Measurements from ENCODE around the gene CEP162. TPM values are rescaled to one million over a fixed set of nuclear protein-coding genes. Genes with fewer than 3 reads are reported as not detected.

CEP162 gene
- total and polyA plus RNA-seq, 2 donors (not counting 1 experiment from before 2014, with no cell fraction given) = 3.7 to 7.4 TPM

DNA sequence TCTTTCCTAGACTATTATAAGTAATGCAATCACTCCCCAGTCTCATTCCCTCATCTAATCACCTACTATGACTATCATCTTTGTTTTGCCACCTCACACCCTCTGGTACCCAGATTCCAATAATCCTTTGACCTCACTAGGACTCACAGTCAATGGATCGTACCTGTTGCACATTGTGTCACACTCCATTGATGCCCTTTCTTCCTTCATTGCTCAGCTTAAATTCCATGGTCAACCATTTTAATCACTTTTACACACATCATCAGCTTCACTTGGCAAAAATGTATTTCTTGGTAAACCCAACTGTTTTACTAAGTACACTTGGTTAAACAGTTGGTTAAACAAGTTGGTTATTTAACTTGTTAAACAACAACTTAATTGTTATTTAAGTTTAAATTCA lies 44.0 kb downstream of the CEP162 start:
- TF ChIP-seq, protein P1, sequence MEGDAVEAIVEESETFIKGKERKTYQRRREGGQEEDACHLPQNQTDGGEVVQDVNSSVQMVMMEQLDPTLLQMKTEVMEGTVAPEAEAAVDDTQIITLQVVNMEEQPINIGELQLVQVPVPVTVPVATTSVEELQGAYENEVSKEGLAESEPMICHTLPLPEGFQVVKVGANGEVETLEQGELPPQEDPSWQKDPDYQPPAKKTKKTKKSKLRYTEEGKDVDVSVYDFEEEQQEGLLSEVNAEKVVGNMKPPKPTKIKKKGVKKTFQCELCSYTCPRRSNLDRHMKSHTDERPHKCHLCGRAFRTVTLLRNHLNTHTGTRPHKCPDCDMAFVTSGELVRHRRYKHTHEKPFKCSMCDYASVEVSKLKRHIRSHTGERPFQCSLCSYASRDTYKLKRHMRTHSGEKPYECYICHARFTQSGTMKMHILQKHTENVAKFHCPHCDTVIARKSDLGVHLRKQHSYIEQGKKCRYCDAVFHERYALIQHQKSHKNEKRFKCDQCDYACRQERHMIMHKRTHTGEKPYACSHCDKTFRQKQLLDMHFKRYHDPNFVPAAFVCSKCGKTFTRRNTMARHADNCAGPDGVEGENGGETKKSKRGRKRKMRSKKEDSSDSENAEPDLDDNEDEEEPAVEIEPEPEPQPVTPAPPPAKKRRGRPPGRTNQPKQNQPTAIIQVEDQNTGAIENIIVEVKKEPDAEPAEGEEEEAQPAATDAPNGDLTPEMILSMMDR (conservative IDR thresholded peaks at IDR 0.05 in 1 of 2, IDR thresholded peaks at IDR 0.05 in 1 of 2; ENCODE audit: low read depth in 1 of 2, low read length in 2 of 2) = no peak
- no peak for TF ChIP-seq EZH2 (IDR thresholded peaks at IDR 0.05; ENCODE audit: low read length, missing control alignments)
- Histone ChIP-seq H2AFZ (ENCODE audit: low read length) (no peak overlapping the region), H3K27me3 (ENCODE audit: control insufficient read depth, insufficient read depth, low read length) (no peaks in the 10 kb centered on the region), H4K20me1 (ENCODE audit: control insufficient read depth, extremely low read depth, insufficient read depth, low read length) (no peaks in the 10 kb centered on the region), H3K9me3 (ENCODE audit: control insufficient read depth, insufficient read depth, low read depth, low read length) (no peaks in the 10 kb centered on the region), H3K4me3 (replicated peaks in 1 of 4; ENCODE audit: control extremely low read depth in 1 of 4, insufficient read depth in 1 of 4, low read depth in 3 of 4, low read length in 4 of 4) (no peak overlapping the region), H3K9ac (ENCODE audit: insufficient read depth, low read length) (no peak overlapping the region), H3K4me2 (ENCODE audit: extremely low read depth, insufficient read depth, low read length) (no peak overlapping the region), H3K79me2 (ENCODE audit: control insufficient read depth, insufficient read depth, low read length) (no peaks in the 10 kb centered on the region), H3K27ac (ENCODE audit: insufficient read depth, low read length) (no peak overlapping the region), H3K4me1 (ENCODE audit: control insufficient read depth, extremely low read depth, insufficient read depth, low read length) (no peaks in the 10 kb centered on the region), H3K36me3 (ENCODE audit: control insufficient read depth, insufficient read depth, low read length) (no peaks in the 10 kb centered on the region)
- no peak for DNase-seq (ENCODE audit: low read depth in 2 of 2)

DNA sequence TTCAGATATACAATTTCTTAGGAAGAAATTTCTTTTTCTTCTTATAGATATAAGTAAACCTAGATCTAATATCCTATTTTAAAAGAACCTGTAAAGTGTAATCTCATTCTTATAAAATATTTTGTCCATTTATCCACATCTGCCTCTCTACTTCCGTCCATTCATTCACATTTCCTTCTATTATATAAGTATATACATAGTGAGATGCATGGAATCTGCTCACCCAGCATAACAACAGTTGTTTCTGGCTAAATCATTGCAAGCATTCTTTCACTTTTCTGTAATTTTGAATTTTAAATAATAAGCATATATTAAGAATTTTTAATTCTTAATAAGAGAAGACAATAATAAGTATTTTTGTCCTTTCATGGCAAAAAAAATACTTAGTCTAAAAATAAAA lies 45.4 kb downstream of the CEP162 start:
- Histone ChIP-seq H3K27ac (ENCODE audit: insufficient read depth, low read length) (no peak overlapping the region), H3K9me3 (ENCODE audit: control insufficient read depth, insufficient read depth, low read depth, low read length) (no peaks in the 10 kb centered on the region), H3K36me3 (ENCODE audit: control insufficient read depth, insufficient read depth, low read length) (no peaks in the 10 kb centered on the region), H3K4me3 (replicated peaks in 1 of 4; ENCODE audit: control extremely low read depth in 1 of 4, insufficient read depth in 1 of 4, low read depth in 3 of 4, low read length in 4 of 4) (no peak overlapping the region), H3K4me2 (ENCODE audit: extremely low read depth, insufficient read depth, low read length) (no peak overlapping the region), H3K79me2 (ENCODE audit: control insufficient read depth, insufficient read depth, low read length) (no peaks in the 10 kb centered on the region), H3K9ac (ENCODE audit: insufficient read depth, low read length) (no peak overlapping the region), H3K4me1 (ENCODE audit: control insufficient read depth, extremely low read depth, insufficient read depth, low read length) (no peaks in the 10 kb centered on the region), H3K27me3 (ENCODE audit: control insufficient read depth, insufficient read depth, low read length) (no peaks in the 10 kb centered on the region), H4K20me1 (ENCODE audit: control insufficient read depth, extremely low read depth, insufficient read depth, low read length) (no peaks in the 10 kb centered on the region), H2AFZ (ENCODE audit: low read length) (no peak overlapping the region)
- TF ChIP-seq, protein P1 (conservative IDR thresholded peaks at IDR 0.05 in 1 of 2, IDR thresholded peaks at IDR 0.05 in 1 of 2; ENCODE audit: low read depth in 1 of 2, low read length in 2 of 2) = no peak
- TF ChIP-seq EZH2 (IDR thresholded peaks at IDR 0.05; ENCODE audit: low read length, missing control alignments) = no peak
- no peak for DNase-seq (ENCODE audit: low read depth in 2 of 2)

DNA sequence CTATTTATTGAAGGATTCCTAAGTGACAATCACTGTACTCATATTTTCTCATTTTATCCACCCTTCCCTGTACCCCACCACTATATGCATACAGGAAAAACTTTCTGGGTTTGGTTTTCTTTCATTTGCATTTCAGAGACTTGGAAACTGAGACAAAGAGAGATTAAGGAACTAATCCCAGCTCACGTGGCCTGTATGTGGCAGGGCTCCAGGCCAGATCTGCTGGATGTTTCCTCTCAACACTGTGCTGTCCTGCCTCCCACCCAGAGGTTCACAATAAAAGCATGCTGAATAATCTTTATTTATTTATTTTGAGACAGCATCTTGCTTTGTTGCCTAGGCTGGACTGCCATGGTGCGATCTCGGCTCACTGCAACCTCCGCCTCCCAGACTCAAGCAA lies 50.2 kb downstream of the CEP162 start:
- DNase-seq (ENCODE audit: low read depth in 2 of 2) = no peak
- Histone ChIP-seq H3K4me2 (ENCODE audit: extremely low read depth, insufficient read depth, low read length) (no peak overlapping the region), H3K27me3 (ENCODE audit: control insufficient read depth, insufficient read depth, low read length) (no peaks in the 10 kb centered on the region), H3K9ac (ENCODE audit: insufficient read depth, low read length) (no peak overlapping the region), H2AFZ (ENCODE audit: low read length) (no peak overlapping the region), H3K4me1 (ENCODE audit: control insufficient read depth, extremely low read depth, insufficient read depth, low read length) (no peaks in the 10 kb centered on the region), H3K36me3 (ENCODE audit: control insufficient read depth, insufficient read depth, low read length) (no peaks in the 10 kb centered on the region), H3K79me2 (ENCODE audit: control insufficient read depth, insufficient read depth, low read length) (no peaks in the 10 kb centered on the region), H3K4me3 (replicated peaks in 1 of 4; ENCODE audit: control extremely low read depth in 1 of 4, insufficient read depth in 1 of 4, low read depth in 3 of 4, low read length in 4 of 4) (no peak overlapping the region), H3K9me3 (ENCODE audit: control insufficient read depth, insufficient read depth, low read depth, low read length) (no peaks in the 10 kb centered on the region), H4K20me1 (ENCODE audit: control insufficient read depth, extremely low read depth, insufficient read depth, low read length) (no peaks in the 10 kb centered on the region), H3K27ac (ENCODE audit: insufficient read depth, low read length) (no peak overlapping the region)
- TF ChIP-seq EZH2 (IDR thresholded peaks at IDR 0.05; ENCODE audit: low read length, missing control alignments) = no peak
- TF ChIP-seq, protein P1 (conservative IDR thresholded peaks at IDR 0.05 in 1 of 2, IDR thresholded peaks at IDR 0.05 in 1 of 2; ENCODE audit: low read depth in 1 of 2, low read length in 2 of 2) = no peak

Measured in fibroblast of lung (primary cell).